Loucy (cell line): Measurements from ENCODE around the gene KCNJ18.
"Not testable (repeated sequence)": the region's sequence is repeated elsewhere in the genome, so short reads cannot be mapped to it uniquely, and the experiment has no call there.

Experiments used
- H2AFZ ChIP-seq: fragments of 200-600 bp; sonication (generic); 2 replicates; pipeline ENCODE4 v1.6.0; 2016; ENCODE audit warnings: antibody characterized with exemption, mild to moderate bottlenecking, low read length, moderate library complexity
- H3F3A ChIP-seq: fragments of 200-600 bp; 2 replicates; pipeline ENCODE4 v1.6.0; 2016; ENCODE audit warnings: antibody characterized with exemption, low read depth, mild to moderate bottlenecking
- H3K27me3 ChIP-seq: fragments of 200-600 bp; sonication (generic); 2 replicates; pipeline ENCODE4 v1.6.1; 2014; ENCODE audit warnings: low read length, mild to moderate bottlenecking; ENCODE audit not compliant: insufficient read depth, poor library complexity, severe bottlenecking
- H3K36me3 ChIP-seq: fragments of 200-600 bp; sonication (generic); 2 replicates; pipeline ENCODE4 v1.6.1; 2016; ENCODE audit warnings: low read length; ENCODE audit not compliant: insufficient read depth
- H3K4me1 ChIP-seq: fragments of 200-600 bp; sonication (generic); 2 replicates; pipeline ENCODE4 v1.5.1; 2014; ENCODE audit warnings: low read length, mild to moderate bottlenecking; ENCODE audit not compliant: insufficient read depth, poor library complexity, severe bottlenecking
- H3K4me2 ChIP-seq: fragments of 200-600 bp; sonication (generic); 2 replicates; pipeline ENCODE4 v1.6.0; 2014; ENCODE audit warnings: antibody characterized with exemption, low read length, low read depth, mild to moderate bottlenecking; ENCODE audit not compliant: poor library complexity, severe bottlenecking
- H3K4me3 ChIP-seq: fragments of 200-600 bp; sonication (generic); 2 replicates; pipeline ENCODE4 v1.5.1; 2014; ENCODE audit warnings: low read length, mild to moderate bottlenecking, mixed read lengths; ENCODE audit not compliant: poor library complexity, severe bottlenecking
- H3K79me2 ChIP-seq: fragments of 200-600 bp; sonication (generic); 2 replicates; pipeline ENCODE4 v1.6.1; 2014; ENCODE audit warnings: low read length; ENCODE audit not compliant: insufficient read depth
- H3K9ac ChIP-seq: fragments of 200-600 bp; sonication (generic); 2 replicates; pipeline ENCODE4 v1.6.0; 2014; ENCODE audit warnings: mild to moderate bottlenecking, low read depth, low read length, moderate library complexity; ENCODE audit not compliant: poor library complexity, severe bottlenecking
- H3K9me2 ChIP-seq: fragments of 200-600 bp; sonication (generic); replicated peaks from 2 replicates; pipeline ENCODE4 v1.6.1; 2016; ENCODE audit warnings: low read depth, low read length, mixed read lengths
- H3K9me3 ChIP-seq: fragments of 200-600 bp; sonication (generic); 2 replicates; pipeline ENCODE4 v1.6.1; 2014; ENCODE audit warnings: mild to moderate bottlenecking, antibody characterized with exemption, low read length, low read depth; ENCODE audit not compliant: insufficient read depth
- H4K20me1 ChIP-seq: fragments of 200-600 bp; sonication (generic); 2 replicates; pipeline ENCODE4 v1.6.0; 2014; ENCODE audit warnings: antibody characterized with exemption, low read length, mild to moderate bottlenecking; ENCODE audit not compliant: insufficient read depth, poor library complexity, severe bottlenecking
- CTCF ChIP-seq: fragments of 200-600 bp; sonication (generic); conservative IDR thresholded peaks from 2 replicates; pipeline ENCODE4 v1.5.1; 2014; ENCODE audit warnings: mild to moderate bottlenecking, antibody characterized with exemption, low read length
- EZH2phosphoT487 ChIP-seq: fragments of 200-600 bp; IDR thresholded peaks from 2 replicates; pipeline ENCODE4 v1.6.1; 2018; ENCODE audit warnings: antibody characterized with exemption, mild to moderate bottlenecking, moderate library complexity, borderline replicate concordance

The KCNJ18 gene

GRCh38 chr17:21689604-21690003 is 2.7 kb upstream of the KCNJ18 start:
- peaks cover 7% of the 10 kb centered on the region; the same call in 1 of the 2 replicates for H3K9me3 ChIP-seq
- no peaks in the 10 kb centered on the region for H3K79me2 ChIP-seq
- H3K27me3 ChIP-seq, result no peaks in the 10 kb centered on the region
- no peaks in the 10 kb centered on the region for H3F3A ChIP-seq
- no peak overlapping the region for H3K4me2 ChIP-seq
- TF ChIP-seq EZH2phosphoT487 (no peak), CTCF (no peak)
- H4K20me1 ChIP-seq, result no peaks in the 10 kb centered on the region
- no peaks in the 10 kb centered on the region for H3K9me2 ChIP-seq
- H3K9ac ChIP-seq, result no peak overlapping the region
- H2AFZ ChIP-seq, result no peak overlapping the region
- no peak overlapping the region for H3K4me3 ChIP-seq
- no peaks in the 10 kb centered on the region for H3K4me1 ChIP-seq
- no peaks in the 10 kb centered on the region for H3K36me3 ChIP-seq

- not testable (repeated sequence) for H3K9me3 ChIP-seq, H3K79me2 ChIP-seq, H2AFZ ChIP-seq, H3K36me3 ChIP-seq, H3K4me2 ChIP-seq, H3F3A ChIP-seq, H3K27me3 ChIP-seq, H3K9ac ChIP-seq, H4K20me1 ChIP-seq, H3K4me1 ChIP-seq, H3K9me2 ChIP-seq, H3K4me3 ChIP-seq
Observed at GRCh38 chr17:21690811-21691210, 1.5 kb upstream of the KCNJ18 start.

- not testable (repeated sequence) for H3K4me1 ChIP-seq, H3F3A ChIP-seq
Observed at GRCh38 chr17:21691481-21691880, 842 bp upstream of the KCNJ18 start.

GRCh38 chr17:21692704-21693065 is 362 bp downstream of the KCNJ18 start:
- H3K36me3 ChIP-seq, H3K9me3 ChIP-seq, H3F3A ChIP-seq, H3K27me3 ChIP-seq, H2AFZ ChIP-seq, H3K9ac ChIP-seq, H4K20me1 ChIP-seq, H3K9me2 ChIP-seq, H3K79me2 ChIP-seq, H3K4me2 ChIP-seq, H3K4me3 ChIP-seq, H3K4me1 ChIP-seq: not testable (repeated sequence)

More at GRCh38 chr17:21691481-21691880, 842 bp upstream of the KCNJ18 start:
- not testable (repeated sequence) for H3K27me3 ChIP-seq, H2AFZ ChIP-seq, H4K20me1 ChIP-seq, H3K79me2 ChIP-seq, H3K9me3 ChIP-seq, H3K4me3 ChIP-seq, H3K4me2 ChIP-seq, H3K9me2 ChIP-seq, H3K36me3 ChIP-seq, H3K9ac ChIP-seq

- H3K4me3 ChIP-seq, H3K9me2 ChIP-seq, H3K79me2 ChIP-seq, H3K9me3 ChIP-seq, H3K9ac ChIP-seq, H3K4me2 ChIP-seq, H3K27me3 ChIP-seq, H3K36me3 ChIP-seq, H3K4me1 ChIP-seq, H3F3A ChIP-seq, H2AFZ ChIP-seq, H4K20me1 ChIP-seq: not testable (repeated sequence)
Observed at GRCh38 chr17:21693391-21693796, 1.1 kb downstream of the KCNJ18 start.

GRCh38 chr17:21693937-21694336 is 1.6 kb downstream of the KCNJ18 start:
- H3K9me2 ChIP-seq, H3K9me3 ChIP-seq, H3K4me2 ChIP-seq: not testable (repeated sequence)

GRCh38 chr17:21696227-21696626 is 3.9 kb downstream of the KCNJ18 start:
- H3K4me2 ChIP-seq, H3K4me3 ChIP-seq, H3K9me3 ChIP-seq, H3K79me2 ChIP-seq, H2AFZ ChIP-seq, H3K9me2 ChIP-seq, H3K9ac ChIP-seq, H4K20me1 ChIP-seq, H3K4me1 ChIP-seq, H3K36me3 ChIP-seq, H3F3A ChIP-seq, H3K27me3 ChIP-seq: not testable (repeated sequence)

More at GRCh38 chr17:21693937-21694336, 1.6 kb downstream of the KCNJ18 start:
- H3K36me3 ChIP-seq, H3K27me3 ChIP-seq, H3F3A ChIP-seq, H3K79me2 ChIP-seq, H3K4me3 ChIP-seq, H2AFZ ChIP-seq, H4K20me1 ChIP-seq, H3K4me1 ChIP-seq, H3K9ac ChIP-seq: not testable (repeated sequence)
